K562 (cell line): ENCODE data around the gene SZT2. TPM values are rescaled to one million over a fixed set of nuclear protein-coding genes. Genes with fewer than 3 reads are reported as not detected.
A peak's percentile ranks its signal among the peaks of the same experiment; 100 is the strongest.

ENCODE experiments used
- CBFA2T2 ChIP-seq: fragments of 450-650 bp; conservative IDR thresholded peaks from 2 replicates; pipeline ENCODE4 v1.6.1; 2017; ENCODE audit warnings: mild to moderate bottlenecking
- KLF16 ChIP-seq: IDR thresholded peaks from 2 replicates; pipeline ENCODE4 v1.6.1; 2016; ENCODE audit warnings: antibody characterized with exemption
- NR2C2 ChIP-seq, 2 experiments: fragments of 200-800 bp in 1 of 2; sonication (Bioruptor generic) in 1 of 2; sonication (generic) in 1 of 2; formaldehyde crosslinking in 1 of 2; IDR thresholded peaks; 2 replicates each; pipeline versions ENCODE4 v1.6.1 to v1.8.0; 2016 to 2022; ENCODE audit warnings: mild to moderate bottlenecking in 1 of 2, missing compliant biosample characterization in 1 of 2, missing genetic modification characterization in 1 of 2, missing genetic modification reagents in 1 of 2
- TCF7L2 ChIP-seq: fragments of 150-350 bp; IDR thresholded peaks from 2 replicates; pipeline ENCODE4 v1.6.1; 2016; ENCODE audit warnings: low read depth, mild to moderate bottlenecking, low read length, moderate library complexity
- polyA plus RNA-seq, 8 experiments: library from polyadenylated mRNA; depleted of rRNA in 4 of 8; stranded (reverse) in 5 of 8; unstranded in 3 of 8; fragments of >200 nt; fragmentation: Nextera tagmentation in 2 of 8; fragmentation: Illumina TruSeq in 1 of 8; extraction: Ambion mirVana in 2 of 8; extraction: Trizol in 1 of 8; gene quantifications; 2 replicates each; pipeline versions ENCODE4 v1.2.1 to v1.2.3, GENCODE V29; 2011 to 2014; ENCODE audit warnings: inconsistent platforms in 1 of 8, missing spikeins in 1 of 8
- total RNA-seq, 7 experiments: library from RNA; depleted of rRNA in 6 of 7; stranded (reverse); fragments of >200 nt in 6 of 7; fragmentation: Illumina TruSeq in 2 of 7; extraction: Trizol in 2 of 7; gene quantifications; 2 replicates each; pipeline versions ENCODE4 v1.2.1 to v1.2.3, GENCODE V29; 2011 to 2021; ENCODE audit warnings: low replicate concordance in 1 of 7
- TF ChIP-seq, protein P1 (sequence below): fragments of 450-650 bp; IDR thresholded peaks from 2 replicates; pipeline ENCODE4 v1.6.1; 2016; ENCODE audit warnings: mild to moderate bottlenecking, moderate library complexity
- TF ChIP-seq, protein P2 (sequence below): fragments of 200-800 bp; sonication (Bioruptor generic); IDR thresholded peaks from 2 replicates; pipeline ENCODE4 v1.6.1; 2017; ENCODE audit warnings: missing genetic modification characterization, missing compliant biosample characterization
- TF ChIP-seq, protein P3 (sequence below): fragments of 450-650 bp; IDR thresholded peaks from 2 replicates; pipeline ENCODE4 v1.6.1; 2018; ENCODE audit not compliant: partially characterized antibody

Gene SZT2
- total and polyA plus RNA-seq, 9 of the 15 experiments (the other 6 are each of a cell fraction or from before 2014, with no cell fraction given), result 0.88 to 31.0 (median 12.8) TPM

DNA sequence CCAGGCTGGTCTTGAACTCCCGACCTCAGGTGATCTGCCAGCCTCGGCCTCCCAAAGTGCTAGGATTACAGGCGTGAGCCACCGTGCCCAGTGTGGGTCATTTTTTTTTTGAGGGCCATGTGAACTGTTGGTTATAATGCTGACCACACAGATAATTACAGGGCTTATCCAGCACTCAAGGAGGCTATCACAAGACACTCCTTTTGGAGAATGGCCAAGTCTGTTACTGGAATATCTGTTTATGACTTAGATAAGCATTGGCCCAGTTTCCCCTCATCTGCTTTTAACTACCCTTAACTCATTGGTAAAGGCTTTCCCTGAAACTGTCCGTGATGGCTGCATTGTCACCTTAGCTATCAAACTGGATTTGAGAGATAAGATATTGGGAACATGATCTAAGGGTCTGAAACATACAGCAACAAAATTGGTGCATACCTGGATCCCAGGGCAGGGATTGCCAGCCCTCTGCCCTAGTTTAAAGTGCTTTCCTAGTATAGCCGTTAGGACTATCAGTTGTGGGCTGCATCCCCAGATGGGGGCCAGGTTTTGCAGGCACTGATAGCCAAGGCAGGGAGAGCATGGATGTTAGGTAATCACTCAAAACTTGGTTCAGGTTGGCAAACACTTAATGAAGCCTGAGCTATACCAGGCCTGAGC, 15.6 kb downstream of the SZT2 start (continued):
- TF ChIP-seq, protein P1, sequence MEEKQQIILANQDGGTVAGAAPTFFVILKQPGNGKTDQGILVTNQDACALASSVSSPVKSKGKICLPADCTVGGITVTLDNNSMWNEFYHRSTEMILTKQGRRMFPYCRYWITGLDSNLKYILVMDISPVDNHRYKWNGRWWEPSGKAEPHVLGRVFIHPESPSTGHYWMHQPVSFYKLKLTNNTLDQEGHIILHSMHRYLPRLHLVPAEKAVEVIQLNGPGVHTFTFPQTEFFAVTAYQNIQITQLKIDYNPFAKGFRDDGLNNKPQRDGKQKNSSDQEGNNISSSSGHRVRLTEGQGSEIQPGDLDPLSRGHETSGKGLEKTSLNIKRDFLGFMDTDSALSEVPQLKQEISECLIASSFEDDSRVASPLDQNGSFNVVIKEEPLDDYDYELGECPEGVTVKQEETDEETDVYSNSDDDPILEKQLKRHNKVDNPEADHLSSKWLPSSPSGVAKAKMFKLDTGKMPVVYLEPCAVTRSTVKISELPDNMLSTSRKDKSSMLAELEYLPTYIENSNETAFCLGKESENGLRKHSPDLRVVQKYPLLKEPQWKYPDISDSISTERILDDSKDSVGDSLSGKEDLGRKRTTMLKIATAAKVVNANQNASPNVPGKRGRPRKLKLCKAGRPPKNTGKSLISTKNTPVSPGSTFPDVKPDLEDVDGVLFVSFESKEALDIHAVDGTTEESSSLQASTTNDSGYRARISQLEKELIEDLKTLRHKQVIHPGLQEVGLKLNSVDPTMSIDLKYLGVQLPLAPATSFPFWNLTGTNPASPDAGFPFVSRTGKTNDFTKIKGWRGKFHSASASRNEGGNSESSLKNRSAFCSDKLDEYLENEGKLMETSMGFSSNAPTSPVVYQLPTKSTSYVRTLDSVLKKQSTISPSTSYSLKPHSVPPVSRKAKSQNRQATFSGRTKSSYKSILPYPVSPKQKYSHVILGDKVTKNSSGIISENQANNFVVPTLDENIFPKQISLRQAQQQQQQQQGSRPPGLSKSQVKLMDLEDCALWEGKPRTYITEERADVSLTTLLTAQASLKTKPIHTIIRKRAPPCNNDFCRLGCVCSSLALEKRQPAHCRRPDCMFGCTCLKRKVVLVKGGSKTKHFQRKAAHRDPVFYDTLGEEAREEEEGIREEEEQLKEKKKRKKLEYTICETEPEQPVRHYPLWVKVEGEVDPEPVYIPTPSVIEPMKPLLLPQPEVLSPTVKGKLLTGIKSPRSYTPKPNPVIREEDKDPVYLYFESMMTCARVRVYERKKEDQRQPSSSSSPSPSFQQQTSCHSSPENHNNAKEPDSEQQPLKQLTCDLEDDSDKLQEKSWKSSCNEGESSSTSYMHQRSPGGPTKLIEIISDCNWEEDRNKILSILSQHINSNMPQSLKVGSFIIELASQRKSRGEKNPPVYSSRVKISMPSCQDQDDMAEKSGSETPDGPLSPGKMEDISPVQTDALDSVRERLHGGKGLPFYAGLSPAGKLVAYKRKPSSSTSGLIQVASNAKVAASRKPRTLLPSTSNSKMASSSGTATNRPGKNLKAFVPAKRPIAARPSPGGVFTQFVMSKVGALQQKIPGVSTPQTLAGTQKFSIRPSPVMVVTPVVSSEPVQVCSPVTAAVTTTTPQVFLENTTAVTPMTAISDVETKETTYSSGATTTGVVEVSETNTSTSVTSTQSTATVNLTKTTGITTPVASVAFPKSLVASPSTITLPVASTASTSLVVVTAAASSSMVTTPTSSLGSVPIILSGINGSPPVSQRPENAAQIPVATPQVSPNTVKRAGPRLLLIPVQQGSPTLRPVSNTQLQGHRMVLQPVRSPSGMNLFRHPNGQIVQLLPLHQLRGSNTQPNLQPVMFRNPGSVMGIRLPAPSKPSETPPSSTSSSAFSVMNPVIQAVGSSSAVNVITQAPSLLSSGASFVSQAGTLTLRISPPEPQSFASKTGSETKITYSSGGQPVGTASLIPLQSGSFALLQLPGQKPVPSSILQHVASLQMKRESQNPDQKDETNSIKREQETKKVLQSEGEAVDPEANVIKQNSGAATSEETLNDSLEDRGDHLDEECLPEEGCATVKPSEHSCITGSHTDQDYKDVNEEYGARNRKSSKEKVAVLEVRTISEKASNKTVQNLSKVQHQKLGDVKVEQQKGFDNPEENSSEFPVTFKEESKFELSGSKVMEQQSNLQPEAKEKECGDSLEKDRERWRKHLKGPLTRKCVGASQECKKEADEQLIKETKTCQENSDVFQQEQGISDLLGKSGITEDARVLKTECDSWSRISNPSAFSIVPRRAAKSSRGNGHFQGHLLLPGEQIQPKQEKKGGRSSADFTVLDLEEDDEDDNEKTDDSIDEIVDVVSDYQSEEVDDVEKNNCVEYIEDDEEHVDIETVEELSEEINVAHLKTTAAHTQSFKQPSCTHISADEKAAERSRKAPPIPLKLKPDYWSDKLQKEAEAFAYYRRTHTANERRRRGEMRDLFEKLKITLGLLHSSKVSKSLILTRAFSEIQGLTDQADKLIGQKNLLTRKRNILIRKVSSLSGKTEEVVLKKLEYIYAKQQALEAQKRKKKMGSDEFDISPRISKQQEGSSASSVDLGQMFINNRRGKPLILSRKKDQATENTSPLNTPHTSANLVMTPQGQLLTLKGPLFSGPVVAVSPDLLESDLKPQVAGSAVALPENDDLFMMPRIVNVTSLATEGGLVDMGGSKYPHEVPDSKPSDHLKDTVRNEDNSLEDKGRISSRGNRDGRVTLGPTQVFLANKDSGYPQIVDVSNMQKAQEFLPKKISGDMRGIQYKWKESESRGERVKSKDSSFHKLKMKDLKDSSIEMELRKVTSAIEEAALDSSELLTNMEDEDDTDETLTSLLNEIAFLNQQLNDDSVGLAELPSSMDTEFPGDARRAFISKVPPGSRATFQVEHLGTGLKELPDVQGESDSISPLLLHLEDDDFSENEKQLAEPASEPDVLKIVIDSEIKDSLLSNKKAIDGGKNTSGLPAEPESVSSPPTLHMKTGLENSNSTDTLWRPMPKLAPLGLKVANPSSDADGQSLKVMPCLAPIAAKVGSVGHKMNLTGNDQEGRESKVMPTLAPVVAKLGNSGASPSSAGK, result no peak; the same call in 1 of the 2 replicates
- TF ChIP-seq, protein P2, sequence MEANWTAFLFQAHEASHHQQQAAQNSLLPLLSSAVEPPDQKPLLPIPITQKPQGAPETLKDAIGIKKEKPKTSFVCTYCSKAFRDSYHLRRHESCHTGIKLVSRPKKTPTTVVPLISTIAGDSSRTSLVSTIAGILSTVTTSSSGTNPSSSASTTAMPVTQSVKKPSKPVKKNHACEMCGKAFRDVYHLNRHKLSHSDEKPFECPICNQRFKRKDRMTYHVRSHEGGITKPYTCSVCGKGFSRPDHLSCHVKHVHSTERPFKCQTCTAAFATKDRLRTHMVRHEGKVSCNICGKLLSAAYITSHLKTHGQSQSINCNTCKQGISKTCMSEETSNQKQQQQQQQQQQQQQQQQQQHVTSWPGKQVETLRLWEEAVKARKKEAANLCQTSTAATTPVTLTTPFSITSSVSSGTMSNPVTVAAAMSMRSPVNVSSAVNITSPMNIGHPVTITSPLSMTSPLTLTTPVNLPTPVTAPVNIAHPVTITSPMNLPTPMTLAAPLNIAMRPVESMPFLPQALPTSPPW (CRISPR knock-in tag), result peak; percentile 49
- TF ChIP-seq CBFA2T2, result peak; percentile 88
- TF ChIP-seq, protein P3, sequence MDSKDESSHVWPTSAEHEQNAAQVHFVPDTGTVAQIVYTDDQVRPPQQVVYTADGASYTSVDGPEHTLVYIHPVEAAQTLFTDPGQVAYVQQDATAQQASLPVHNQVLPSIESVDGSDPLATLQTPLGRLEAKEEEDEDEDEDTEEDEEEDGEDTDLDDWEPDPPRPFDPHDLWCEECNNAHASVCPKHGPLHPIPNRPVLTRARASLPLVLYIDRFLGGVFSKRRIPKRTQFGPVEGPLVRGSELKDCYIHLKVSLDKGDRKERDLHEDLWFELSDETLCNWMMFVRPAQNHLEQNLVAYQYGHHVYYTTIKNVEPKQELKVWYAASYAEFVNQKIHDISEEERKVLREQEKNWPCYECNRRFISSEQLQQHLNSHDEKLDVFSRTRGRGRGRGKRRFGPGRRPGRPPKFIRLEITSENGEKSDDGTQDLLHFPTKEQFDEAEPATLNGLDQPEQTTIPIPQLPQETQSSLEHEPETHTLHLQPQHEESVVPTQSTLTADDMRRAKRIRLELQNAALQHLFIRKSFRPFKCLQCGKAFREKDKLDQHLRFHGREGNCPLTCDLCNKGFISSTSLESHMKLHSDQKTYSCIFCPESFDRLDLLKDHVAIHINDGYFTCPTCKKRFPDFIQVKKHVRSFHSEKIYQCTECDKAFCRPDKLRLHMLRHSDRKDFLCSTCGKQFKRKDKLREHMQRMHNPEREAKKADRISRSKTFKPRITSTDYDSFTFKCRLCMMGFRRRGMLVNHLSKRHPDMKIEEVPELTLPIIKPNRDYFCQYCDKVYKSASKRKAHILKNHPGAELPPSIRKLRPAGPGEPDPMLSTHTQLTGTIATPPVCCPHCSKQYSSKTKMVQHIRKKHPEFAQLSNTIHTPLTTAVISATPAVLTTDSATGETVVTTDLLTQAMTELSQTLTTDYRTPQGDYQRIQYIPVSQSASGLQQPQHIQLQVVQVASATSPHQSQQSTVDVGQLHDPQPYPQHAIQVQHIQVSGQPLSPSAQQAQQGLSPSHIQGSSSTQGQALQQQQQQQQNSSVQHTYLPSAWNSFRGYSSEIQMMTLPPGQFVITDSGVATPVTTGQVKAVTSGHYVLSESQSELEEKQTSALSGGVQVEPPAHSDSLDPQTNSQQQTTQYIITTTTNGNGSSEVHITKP, result no peak
- no peak for TF ChIP-seq NR2C2 (CRISPR knock-in tag; IDR thresholded peaks at IDR 0.05)
- no peak; the same call in 1 of the 2 replicates for TF ChIP-seq NR2C2 (tag; IDR thresholded peaks at IDR 0.05)
- peak; percentile 85 for TF ChIP-seq KLF16
- no peak for TF ChIP-seq TCF7L2
